DOHH2 (cell line): Measurements from ENCODE around the gene USP6NL.

ENCODE experiments used
- H3F3A ChIP-seq: fragments of 200-600 bp; sonication (generic), shearing (Covaris generic); 2 replicates; pipeline ENCODE4 v1.6.0; 2016; ENCODE audit warnings: antibody characterized with exemption, mild to moderate bottlenecking; ENCODE audit not compliant: control insufficient read depth, insufficient read depth
- H3K27ac ChIP-seq: fragments of 200-600 bp; sonication (generic); 2 replicates; pipeline ENCODE4 v1.5.1; 2014; ENCODE audit warnings: low read depth, mild to moderate bottlenecking, low read length, moderate library complexity
- H3K27me3 ChIP-seq: fragments of 200-600 bp; sonication (generic); 2 replicates; pipeline ENCODE4 v1.6.1; 2014; ENCODE audit warnings: mild to moderate bottlenecking, low read length, mixed read lengths; ENCODE audit not compliant: control insufficient read depth
- H3K36me3 ChIP-seq: fragments of 200-600 bp; sonication (generic); 2 replicates; pipeline ENCODE4 v1.6.1; 2014; ENCODE audit warnings: mild to moderate bottlenecking, low read length, moderate library complexity, mixed read lengths; ENCODE audit not compliant: control insufficient read depth
- H3K4me1 ChIP-seq: fragments of 200-600 bp; sonication (generic); 2 replicates; pipeline ENCODE4 v1.6.1; 2014; ENCODE audit warnings: mild to moderate bottlenecking, low read length, mixed read lengths; ENCODE audit not compliant: control insufficient read depth
- H3K4me2 ChIP-seq: fragments of 200-600 bp; sonication (generic); 2 replicates; pipeline ENCODE4 v1.6.0; 2014; ENCODE audit warnings: mild to moderate bottlenecking, low read length, moderate library complexity
- H3K4me3 ChIP-seq: fragments of 200-600 bp; sonication (generic); 2 replicates; pipeline ENCODE4 v1.5.1; 2014; ENCODE audit warnings: mild to moderate bottlenecking, low read length, mixed read lengths
- H3K79me2 ChIP-seq: fragments of 200-600 bp; sonication (generic); 2 replicates; pipeline ENCODE4 v1.6.1; 2014; ENCODE audit warnings: mild to moderate bottlenecking, low read length, mixed read lengths; ENCODE audit not compliant: control insufficient read depth
- H3K9me2 ChIP-seq: fragments of 200-600 bp; sonication (generic); replicated peaks from 2 replicates; pipeline ENCODE4 v1.6.1; 2014; ENCODE audit warnings: mild to moderate bottlenecking, low read length, mixed read lengths; ENCODE audit not compliant: control insufficient read depth
- H3K9me3 ChIP-seq: fragments of 200-600 bp; sonication (generic); 2 replicates; pipeline ENCODE4 v1.6.1; 2014; ENCODE audit warnings: antibody characterized with exemption, low read length, mixed read lengths; ENCODE audit not compliant: control insufficient read depth, insufficient read depth
- H4K20me1 ChIP-seq: fragments of 200-600 bp; sonication (generic); 2 replicates; pipeline ENCODE4 v1.6.0; 2014; ENCODE audit warnings: low read depth, mild to moderate bottlenecking, antibody characterized with exemption, low read length, moderate library complexity; ENCODE audit not compliant: control insufficient read depth, insufficient read depth
- EZH2phosphoT487 ChIP-seq: fragments of 200-600 bp; sonication (generic); IDR thresholded peaks from 2 replicates; pipeline ENCODE4 v1.6.1; 2017; ENCODE audit warnings: borderline replicate concordance, mild to moderate bottlenecking, antibody characterized with exemption, low read length, moderate library complexity, mixed read lengths
- TF ChIP-seq, protein P1 (sequence below): fragments of 200-600 bp; sonication (generic); IDR thresholded peaks from one replicate; pipeline ENCODE4 v1.5.1; 2014; ENCODE audit warnings: antibody characterized with exemption, mild to moderate bottlenecking, low read depth, low read length; ENCODE audit not compliant: poor library complexity, severe bottlenecking

USP6NL gene

DNA sequence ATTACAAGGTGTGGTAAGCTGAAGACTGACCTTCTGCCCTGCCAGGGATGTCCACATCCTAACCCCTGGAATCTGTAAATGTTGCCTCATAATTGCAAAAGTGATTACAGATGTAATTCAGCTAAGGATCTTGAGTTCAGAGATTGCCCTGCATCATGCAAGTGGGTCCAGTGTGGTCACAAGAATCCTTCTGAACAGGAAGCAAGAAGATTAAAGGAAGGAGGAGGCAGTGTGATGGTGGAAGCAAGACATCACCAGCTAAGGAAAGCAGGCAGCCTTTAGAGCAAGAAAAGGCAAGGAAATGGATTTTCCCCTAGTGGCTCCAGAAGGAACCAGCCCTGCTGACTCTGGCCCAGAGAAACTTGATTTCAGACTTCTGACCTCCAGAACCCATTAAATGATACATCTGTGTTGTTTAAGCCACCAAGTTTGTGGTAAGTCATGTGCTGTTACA lies 78.1 kb downstream of the USP6NL start:
- H4K20me1 ChIP-seq, result peaks cover 13% of the 10 kb centered on the region; the same call in 1 of the 2 replicates
- H3K4me1 ChIP-seq, result peaks cover 96% of the 10 kb centered on the region
- H3F3A ChIP-seq, result peaks cover 21% of the 10 kb centered on the region
- H3K36me3 ChIP-seq, result peaks cover 8% of the 10 kb centered on the region; the same call in 1 of the 2 replicates
- no peaks in the 10 kb centered on the region for H3K27me3 ChIP-seq
- H3K9me3 ChIP-seq, result no peaks in the 10 kb centered on the region
- peaks cover 99% of the 10 kb centered on the region for H3K79me2 ChIP-seq
- H3K4me2 ChIP-seq, result peak overlapping the region; percentile 58
- H3K9me2 ChIP-seq, result no peaks in the 10 kb centered on the region
- H3K4me3 ChIP-seq, result peak overlapping the region; percentile 50
- peak overlapping the region; percentile 48 for H3K27ac ChIP-seq
- TF ChIP-seq EZH2phosphoT487, result no peak
- TF ChIP-seq, protein P1, sequence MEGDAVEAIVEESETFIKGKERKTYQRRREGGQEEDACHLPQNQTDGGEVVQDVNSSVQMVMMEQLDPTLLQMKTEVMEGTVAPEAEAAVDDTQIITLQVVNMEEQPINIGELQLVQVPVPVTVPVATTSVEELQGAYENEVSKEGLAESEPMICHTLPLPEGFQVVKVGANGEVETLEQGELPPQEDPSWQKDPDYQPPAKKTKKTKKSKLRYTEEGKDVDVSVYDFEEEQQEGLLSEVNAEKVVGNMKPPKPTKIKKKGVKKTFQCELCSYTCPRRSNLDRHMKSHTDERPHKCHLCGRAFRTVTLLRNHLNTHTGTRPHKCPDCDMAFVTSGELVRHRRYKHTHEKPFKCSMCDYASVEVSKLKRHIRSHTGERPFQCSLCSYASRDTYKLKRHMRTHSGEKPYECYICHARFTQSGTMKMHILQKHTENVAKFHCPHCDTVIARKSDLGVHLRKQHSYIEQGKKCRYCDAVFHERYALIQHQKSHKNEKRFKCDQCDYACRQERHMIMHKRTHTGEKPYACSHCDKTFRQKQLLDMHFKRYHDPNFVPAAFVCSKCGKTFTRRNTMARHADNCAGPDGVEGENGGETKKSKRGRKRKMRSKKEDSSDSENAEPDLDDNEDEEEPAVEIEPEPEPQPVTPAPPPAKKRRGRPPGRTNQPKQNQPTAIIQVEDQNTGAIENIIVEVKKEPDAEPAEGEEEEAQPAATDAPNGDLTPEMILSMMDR, result peak; percentile 54

DNA sequence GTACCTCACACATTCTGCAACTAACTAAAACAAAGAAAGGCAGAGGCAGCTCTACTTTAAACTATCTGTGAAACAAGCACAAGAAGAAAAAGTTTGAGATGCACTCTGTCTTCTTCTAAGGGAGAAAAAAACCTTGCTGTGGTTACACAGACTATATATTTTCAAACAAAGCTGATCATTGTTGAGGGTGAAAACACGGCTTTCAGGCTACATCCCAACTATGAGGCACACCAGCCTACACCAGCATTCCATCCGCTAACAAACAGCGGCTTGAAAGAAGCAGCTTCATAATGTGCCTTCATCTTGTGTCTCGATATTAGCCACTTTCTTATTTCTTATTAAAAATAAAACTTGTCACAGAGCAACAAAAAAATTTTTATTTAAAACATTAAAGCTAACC lies 79.1 kb downstream of the USP6NL start:
- H3K27ac ChIP-seq, result peak overlapping the region; percentile 48

DNA sequence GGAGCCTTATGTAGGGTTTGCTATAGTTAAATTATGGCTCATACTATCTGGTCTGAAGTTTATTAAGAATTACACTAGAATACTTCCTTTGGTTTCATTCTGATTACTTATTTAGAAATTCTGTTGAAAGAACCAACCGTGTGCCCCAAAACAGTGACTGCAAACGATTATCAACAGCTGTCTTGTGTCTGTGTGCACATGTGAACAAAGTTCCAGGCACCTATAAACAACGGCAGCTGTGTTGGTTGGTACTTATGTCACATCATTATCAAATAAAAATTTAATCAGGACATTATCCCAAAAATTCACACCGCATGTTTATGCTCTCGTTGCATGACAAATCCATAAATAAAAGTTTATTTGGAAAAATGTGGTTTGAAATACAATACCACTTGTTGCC lies 80.6 kb downstream of the USP6NL start:
- Histone ChIP-seq H3F3A (peaks cover 13% of the 10 kb centered on the region), H4K20me1 (0 out of 2 replicates have a peak, but pooled peaks cover 8% of the 10 kb centered on the region), H3K4me2 (peak overlapping the region; percentile 58), H3K4me1 (peaks cover 82% of the 10 kb centered on the region), H3K27ac (no peak overlapping the region), H3K9me2 (no peaks in the 10 kb centered on the region), H3K36me3 (peaks cover 28% of the 10 kb centered on the region), H3K27me3 (no peaks in the 10 kb centered on the region), H3K4me3 (peak overlapping the region; percentile 6; the same call in 1 of the 2 replicates), H3K9me3 (no peaks in the 10 kb centered on the region), H3K79me2 (peaks cover 99% of the 10 kb centered on the region)
- TF ChIP-seq, protein P1, result no peak
- TF ChIP-seq EZH2phosphoT487, result no peak

More for the DNA sequence above, 79.1 kb downstream of the USP6NL start:
- Histone ChIP-seq H3K4me2 (peak overlapping the region; percentile 58), H3K9me2 (no peaks in the 10 kb centered on the region), H3K27me3 (no peaks in the 10 kb centered on the region), H3K9me3 (no peaks in the 10 kb centered on the region), H4K20me1 (peaks cover 13% of the 10 kb centered on the region; the same call in 1 of the 2 replicates), H3F3A (peaks cover 16% of the 10 kb centered on the region), H3K36me3 (peaks cover 13% of the 10 kb centered on the region), H3K4me1 (peaks cover 97% of the 10 kb centered on the region), H3K4me3 (peak overlapping the region; percentile 50), H3K79me2 (peaks cover 99% of the 10 kb centered on the region)
- no peak for TF ChIP-seq EZH2phosphoT487
- TF ChIP-seq, protein P1, result no peak
